ENCODE data around the gene RILPL1. TPM values are rescaled to one million over a fixed set of nuclear protein-coding genes. Genes with fewer than 3 reads are reported as not detected.
"Not testable (repeated sequence)": the region's sequence is repeated elsewhere in the genome, so short reads cannot be mapped to it uniquely, and the experiment has no call there.

The RILPL1 gene
- total and polyA plus RNA-seq, 5 donors from 2014 or later = 0.13 to 6.6 (median 0.32) TPM

DNA sequence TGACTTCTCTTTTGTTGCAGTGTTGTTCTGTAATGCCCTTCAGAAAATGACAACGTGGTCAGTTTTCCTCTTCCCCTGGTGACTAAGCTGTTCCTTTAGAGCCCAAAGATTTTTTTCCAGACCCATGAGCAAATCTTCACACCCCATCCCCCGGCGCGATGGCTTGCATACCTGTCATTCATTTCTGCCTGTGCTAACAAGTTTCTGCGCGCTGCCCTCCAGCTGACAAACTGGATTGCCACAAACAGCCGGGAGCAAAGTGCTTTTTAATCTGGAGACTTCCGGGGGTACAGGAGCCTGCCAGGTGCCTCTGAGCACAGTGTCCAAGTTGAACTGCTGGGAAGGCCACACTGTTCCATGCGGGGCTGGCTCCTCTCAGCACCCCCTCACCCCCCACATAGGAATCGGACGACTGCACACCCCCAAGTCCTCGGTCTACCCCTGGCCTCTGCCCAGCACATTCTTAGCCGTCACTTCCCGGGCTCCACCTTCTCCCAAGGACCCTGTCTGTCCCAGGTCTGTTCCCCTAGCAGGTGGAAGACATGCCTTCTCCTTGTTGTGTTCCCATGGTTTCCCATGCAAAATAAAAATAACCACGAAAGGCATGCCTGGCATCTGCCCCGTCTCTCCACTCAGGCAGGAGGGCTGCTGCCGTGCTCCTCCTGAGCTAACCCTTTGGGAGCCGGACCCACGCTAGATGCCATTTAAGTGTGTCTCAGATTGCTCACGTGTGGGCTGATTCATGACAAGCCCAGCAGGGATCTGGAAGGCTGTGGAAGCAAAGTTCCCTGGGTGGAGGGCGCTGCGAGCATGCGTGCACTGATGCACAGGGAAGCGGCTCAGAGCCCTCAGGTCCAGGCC is 14.1 kb downstream of the RILPL1 start:
- Histone ChIP-seq H3K4me1 (ENCODE audit: control insufficient read depth, insufficient read depth, low read length, poor library complexity, severe bottlenecking) (no peaks in the 10 kb centered on the region), H3K27ac (ENCODE audit: insufficient read depth, low read length, poor library complexity, severe bottlenecking) (no peak overlapping the region), H3K27me3 (ENCODE audit: control insufficient read depth, insufficient read depth, low read length) (no peaks in the 10 kb centered on the region), H3K4me3 (ENCODE audit: low read depth, low read length) (no peak overlapping the region), H3K9me3 (ENCODE audit: control insufficient read depth in 2 of 2, low read length in 2 of 2) (no peaks in the 10 kb centered on the region), H3K36me3 (ENCODE audit: control insufficient read depth, insufficient read depth, low read length) (peaks cover 2% of the 10 kb centered on the region)
- no peak for ATAC-seq (ENCODE audit: low read depth in 2 of 2)
- no peak for DNase-seq
- Mint-ChIP-seq H3K27me3 (no peaks in the 10 kb centered on the region), H3K4me3 (no peak overlapping the region), H3K36me3 (peaks cover 15% of the 10 kb centered on the region), H3K9me3 (no peaks in the 10 kb centered on the region), H3K27ac (peak overlapping the region in 1 of 3 donors; percentile 30), H3K4me1 (peaks cover 0 to 4% (median 0%) of the 10 kb centered on the region in 4 donors)

DNA sequence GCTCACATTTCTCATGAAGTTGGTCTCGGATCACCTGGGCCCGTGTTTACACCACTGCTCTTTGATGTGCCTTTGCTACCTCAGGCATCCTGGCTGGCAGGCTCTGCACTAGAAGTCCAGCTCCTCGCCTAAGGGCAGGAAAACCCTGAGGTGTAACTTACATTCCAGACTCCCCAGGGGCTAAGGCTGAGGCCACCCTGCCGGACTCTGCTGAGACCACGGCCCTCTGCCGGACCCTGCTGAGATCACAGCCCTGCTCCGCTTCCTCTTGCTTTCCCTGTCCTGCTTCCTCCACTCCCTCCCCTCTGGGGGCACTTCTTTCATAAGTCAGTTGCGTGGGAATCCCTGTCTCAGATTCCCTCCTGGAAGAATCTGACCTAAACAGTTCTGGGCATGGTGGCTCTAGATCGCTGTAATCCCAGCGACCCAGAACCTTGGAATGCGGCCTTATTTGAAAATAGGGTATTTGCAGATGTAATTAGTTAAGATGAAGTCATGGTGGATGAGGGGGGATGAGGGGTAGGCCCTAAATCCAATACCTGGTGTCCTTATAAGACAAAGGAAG is 17.2 kb downstream of the RILPL1 start:
- Mint-ChIP-seq H3K27ac (peak overlapping the region in 1 of 3 donors; percentile 49), H3K9me3 (no peaks in the 10 kb centered on the region), H3K27me3 (no peaks in the 10 kb centered on the region), H3K4me1 (peaks cover 0 to 4% (median 0%) of the 10 kb centered on the region in 4 donors), H3K4me3 (no peak overlapping the region), H3K36me3 (peaks cover 15% of the 10 kb centered on the region)
- Histone ChIP-seq H3K27me3 (ENCODE audit: control insufficient read depth, insufficient read depth, low read length) (no peaks in the 10 kb centered on the region), H3K4me1 (ENCODE audit: control insufficient read depth, insufficient read depth, low read length, poor library complexity, severe bottlenecking) (no peaks in the 10 kb centered on the region), H3K4me3 (ENCODE audit: low read depth, low read length) (no peak overlapping the region), H3K36me3 (ENCODE audit: control insufficient read depth, insufficient read depth, low read length) (no peaks in the 10 kb centered on the region), H3K9me3 (ENCODE audit: control insufficient read depth in 2 of 2, low read length in 2 of 2) (no peaks in the 10 kb centered on the region), H3K27ac (ENCODE audit: insufficient read depth, low read length, poor library complexity, severe bottlenecking) (no peak overlapping the region)
- ATAC-seq (ENCODE audit: low read depth in 2 of 2) = no peak
- no peak for DNase-seq

DNA sequence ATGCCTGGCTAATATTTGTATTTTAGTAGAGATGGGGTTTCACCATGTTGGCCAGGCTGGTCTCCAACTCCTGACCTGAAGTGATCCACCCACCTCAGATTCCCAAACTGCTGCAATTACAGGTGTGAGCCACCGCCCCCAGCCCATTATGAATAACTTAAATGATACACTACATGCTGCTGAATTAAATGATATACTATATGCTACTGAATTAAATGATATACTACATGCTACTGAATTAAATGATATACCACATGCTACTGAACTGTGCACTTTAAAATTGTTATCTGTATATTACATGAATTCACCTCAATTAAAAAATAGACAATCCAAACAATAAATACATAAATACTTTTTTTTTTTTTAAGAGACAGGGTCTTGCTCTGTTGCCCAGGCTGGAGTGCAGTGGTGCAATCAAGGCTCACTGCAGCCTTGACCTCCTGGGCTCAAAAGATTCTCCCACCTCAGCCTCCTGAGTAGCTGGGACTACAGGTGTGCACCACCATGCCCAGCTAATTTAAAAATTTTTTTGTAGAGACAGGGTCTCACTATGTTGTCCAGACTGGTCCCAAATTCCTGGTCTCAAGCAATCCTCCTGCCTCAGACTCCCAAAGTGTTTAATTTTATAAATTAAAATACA is 18.8 kb downstream of the RILPL1 start:
- not testable (repeated sequence) for H3K36me3 ChIP-seq (ENCODE audit: control insufficient read depth, insufficient read depth, low read length); H3K9me3 Mint-ChIP-seq; H3K27ac ChIP-seq (ENCODE audit: insufficient read depth, low read length, poor library complexity, severe bottlenecking); ATAC-seq (ENCODE audit: low read depth in 2 of 2); DNase-seq; H3K27me3 Mint-ChIP-seq; H3K4me1 ChIP-seq (ENCODE audit: control insufficient read depth, insufficient read depth, low read length, poor library complexity, severe bottlenecking); H3K9me3 ChIP-seq (ENCODE audit: control insufficient read depth in 2 of 2, low read length in 2 of 2); H3K4me3 ChIP-seq (ENCODE audit: low read depth, low read length); H3K4me3 Mint-ChIP-seq; H3K4me1 Mint-ChIP-seq; H3K27me3 ChIP-seq (ENCODE audit: control insufficient read depth, insufficient read depth, low read length); H3K27ac Mint-ChIP-seq
- peaks cover 10% of the 10 kb centered on the region for H3K36me3 Mint-ChIP-seq

DNA sequence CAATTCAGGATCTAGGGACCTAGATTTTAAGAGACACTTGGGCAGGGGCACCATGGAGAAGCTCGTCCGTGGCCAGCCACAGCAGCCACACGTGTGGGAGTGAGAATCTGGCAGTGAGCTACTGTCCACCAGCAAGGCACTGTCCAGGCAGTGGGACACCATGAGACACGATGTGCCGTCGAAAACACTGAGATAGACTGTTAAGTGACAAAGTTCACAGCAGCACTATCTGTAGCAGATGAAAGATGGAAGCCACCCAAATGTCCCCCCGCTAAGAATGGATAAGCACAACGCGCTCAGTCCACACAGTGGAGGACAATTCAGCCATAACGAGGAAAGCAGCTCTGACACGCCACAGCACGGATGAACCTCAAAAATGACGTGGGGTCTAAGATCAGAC is 19.7 kb downstream of the RILPL1 start:
- Mint-ChIP-seq H3K27me3 (no peaks in the 10 kb centered on the region), H3K9me3 (no peaks in the 10 kb centered on the region), H3K4me1 (peaks cover 0 to 5% (median under 1%) of the 10 kb centered on the region in 4 donors), H3K36me3 (peaks cover 5% of the 10 kb centered on the region), H3K4me3 (no peak overlapping the region), H3K27ac (no peak overlapping the region)
- ATAC-seq (ENCODE audit: low read depth in 2 of 2) (no peak), DNase-seq (no peak)
- Histone ChIP-seq H3K27me3 (ENCODE audit: control insufficient read depth, insufficient read depth, low read length) (no peaks in the 10 kb centered on the region), H3K4me3 (ENCODE audit: low read depth, low read length) (no peak overlapping the region), H3K36me3 (ENCODE audit: control insufficient read depth, insufficient read depth, low read length) (no peaks in the 10 kb centered on the region), H3K9me3 (ENCODE audit: control insufficient read depth in 2 of 2, low read length in 2 of 2) (no peaks in the 10 kb centered on the region), H3K4me1 (ENCODE audit: control insufficient read depth, insufficient read depth, low read length, poor library complexity, severe bottlenecking) (no peaks in the 10 kb centered on the region), H3K27ac (ENCODE audit: insufficient read depth, low read length, poor library complexity, severe bottlenecking) (no peak overlapping the region)

DNA sequence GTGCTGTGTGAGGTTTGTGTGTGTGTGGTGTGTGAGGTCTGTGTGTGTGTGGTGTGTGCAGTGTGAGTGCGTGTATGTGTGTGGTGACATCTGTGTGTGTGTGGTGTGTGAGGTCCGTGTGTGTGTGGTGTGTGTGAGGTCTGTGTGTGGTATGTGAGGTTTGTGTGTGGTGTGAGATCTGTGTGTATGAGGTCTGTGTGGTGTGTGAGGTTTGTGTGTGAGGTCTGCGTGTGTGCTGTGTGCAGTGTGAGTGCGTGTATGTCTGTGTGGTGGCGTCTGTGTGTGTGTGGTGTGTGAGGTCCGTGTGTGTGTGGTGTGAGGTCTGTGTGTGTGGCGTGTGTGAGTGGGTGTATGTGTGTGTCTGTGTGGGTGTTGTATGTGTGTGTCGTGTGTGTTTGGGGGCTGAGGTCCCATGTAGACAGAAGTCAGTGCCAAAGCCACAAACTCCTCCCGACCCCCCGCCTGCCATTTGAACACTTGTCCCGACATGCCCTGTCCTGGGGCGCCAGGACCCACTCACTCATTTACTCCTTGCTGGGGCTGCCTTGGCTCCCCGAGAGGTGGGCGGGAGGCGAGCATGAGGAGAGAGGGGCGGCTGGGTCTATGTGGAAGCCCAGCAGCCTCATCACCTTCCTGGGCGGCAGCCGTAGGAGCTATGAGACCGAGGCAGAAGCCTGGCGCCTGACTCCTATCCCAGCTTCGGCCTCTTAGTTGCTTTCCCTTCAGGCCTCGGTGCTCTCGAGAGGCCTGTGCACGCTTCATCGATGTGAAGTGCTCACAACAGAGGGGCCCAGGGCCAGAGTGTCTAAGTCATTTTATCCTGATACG is 20.5 kb downstream of the RILPL1 start:
- Mint-ChIP-seq H3K36me3 (peaks cover 5% of the 10 kb centered on the region), H3K4me3 (no peak overlapping the region), H3K4me1 (peaks cover 0 to 9% (median 1%) of the 10 kb centered on the region in 4 donors), H3K27ac (no peak overlapping the region), H3K9me3 (no peaks in the 10 kb centered on the region), H3K27me3 (no peaks in the 10 kb centered on the region)
- no peak overlapping the region for H3K4me3 ChIP-seq (ENCODE audit: low read depth, low read length)
- DNase-seq (no peak), ATAC-seq (ENCODE audit: low read depth in 2 of 2) (no peak)
- H3K27ac ChIP-seq (ENCODE audit: insufficient read depth, low read length, poor library complexity, severe bottlenecking) = no peak overlapping the region
- H3K27me3 ChIP-seq (ENCODE audit: control insufficient read depth, insufficient read depth, low read length) = no peaks in the 10 kb centered on the region
- H3K4me1 ChIP-seq (ENCODE audit: control insufficient read depth, insufficient read depth, low read length, poor library complexity, severe bottlenecking) = no peaks in the 10 kb centered on the region
- H3K36me3 ChIP-seq (ENCODE audit: control insufficient read depth, insufficient read depth, low read length) = no peaks in the 10 kb centered on the region
- H3K9me3 ChIP-seq (ENCODE audit: control insufficient read depth in 2 of 2, low read length in 2 of 2) = no peaks in the 10 kb centered on the region

GRCh38 chr12:123506843-123507236 is 26.7 kb downstream of the RILPL1 start:
- Histone ChIP-seq H3K4me3 (ENCODE audit: low read depth, low read length) (no peak overlapping the region), H3K27ac (ENCODE audit: insufficient read depth, low read length, poor library complexity, severe bottlenecking) (no peak overlapping the region), H3K27me3 (ENCODE audit: control insufficient read depth, insufficient read depth, low read length) (no peaks in the 10 kb centered on the region), H3K4me1 (ENCODE audit: control insufficient read depth, insufficient read depth, low read length, poor library complexity, severe bottlenecking) (no peaks in the 10 kb centered on the region), H3K36me3 (ENCODE audit: control insufficient read depth, insufficient read depth, low read length) (no peaks in the 10 kb centered on the region), H3K9me3 (ENCODE audit: control insufficient read depth in 2 of 2, low read length in 2 of 2) (no peaks in the 10 kb centered on the region)
- Mint-ChIP-seq H3K27me3 (no peaks in the 10 kb centered on the region), H3K36me3 (no peaks in the 10 kb centered on the region), H3K4me1 (peaks cover 0 to 9% (median 3%) of the 10 kb centered on the region in 4 donors), H3K4me3 (no peak overlapping the region), H3K9me3 (no peaks in the 10 kb centered on the region), H3K27ac (no peak overlapping the region)
- DNase-seq = no peak
- no peak for ATAC-seq (ENCODE audit: low read depth in 2 of 2)

- H3K4me3 ChIP-seq (ENCODE audit: low read depth, low read length) = no peak overlapping the region
- no peaks in the 10 kb centered on the region for H3K36me3 ChIP-seq (ENCODE audit: control insufficient read depth, insufficient read depth, low read length)
- H3K36me3 Mint-ChIP-seq = no peaks in the 10 kb centered on the region
- H3K4me3 Mint-ChIP-seq = no peak overlapping the region
- H3K27me3 Mint-ChIP-seq = no peaks in the 10 kb centered on the region
- peaks cover 0 to 9% (median 3%) of the 10 kb centered on the region in 4 donors for H3K4me1 Mint-ChIP-seq
- no peaks in the 10 kb centered on the region for H3K9me3 ChIP-seq (ENCODE audit: control insufficient read depth in 2 of 2, low read length in 2 of 2)
- no peaks in the 10 kb centered on the region for H3K4me1 ChIP-seq (ENCODE audit: control insufficient read depth, insufficient read depth, low read length, poor library complexity, severe bottlenecking)
- ATAC-seq (ENCODE audit: low read depth in 2 of 2) (no peak), DNase-seq (no peak)
- H3K9me3 Mint-ChIP-seq = no peaks in the 10 kb centered on the region
- H3K27ac ChIP-seq (ENCODE audit: insufficient read depth, low read length, poor library complexity, severe bottlenecking) = no peak overlapping the region
- no peaks in the 10 kb centered on the region for H3K27me3 ChIP-seq (ENCODE audit: control insufficient read depth, insufficient read depth, low read length)
- H3K27ac Mint-ChIP-seq = no peak overlapping the region
Measured at GRCh38 chr12:123506059-123506842, 27.3 kb downstream of the RILPL1 start.
